ENCODE data around the gene TDRD9. TPM values are rescaled to one million over a fixed set of nuclear protein-coding genes. Genes with fewer than 3 reads are reported as not detected.

The TDRD9 gene
- total RNA-seq, 1 experiment from 2014 or later = 0.07 TPM

DNA sequence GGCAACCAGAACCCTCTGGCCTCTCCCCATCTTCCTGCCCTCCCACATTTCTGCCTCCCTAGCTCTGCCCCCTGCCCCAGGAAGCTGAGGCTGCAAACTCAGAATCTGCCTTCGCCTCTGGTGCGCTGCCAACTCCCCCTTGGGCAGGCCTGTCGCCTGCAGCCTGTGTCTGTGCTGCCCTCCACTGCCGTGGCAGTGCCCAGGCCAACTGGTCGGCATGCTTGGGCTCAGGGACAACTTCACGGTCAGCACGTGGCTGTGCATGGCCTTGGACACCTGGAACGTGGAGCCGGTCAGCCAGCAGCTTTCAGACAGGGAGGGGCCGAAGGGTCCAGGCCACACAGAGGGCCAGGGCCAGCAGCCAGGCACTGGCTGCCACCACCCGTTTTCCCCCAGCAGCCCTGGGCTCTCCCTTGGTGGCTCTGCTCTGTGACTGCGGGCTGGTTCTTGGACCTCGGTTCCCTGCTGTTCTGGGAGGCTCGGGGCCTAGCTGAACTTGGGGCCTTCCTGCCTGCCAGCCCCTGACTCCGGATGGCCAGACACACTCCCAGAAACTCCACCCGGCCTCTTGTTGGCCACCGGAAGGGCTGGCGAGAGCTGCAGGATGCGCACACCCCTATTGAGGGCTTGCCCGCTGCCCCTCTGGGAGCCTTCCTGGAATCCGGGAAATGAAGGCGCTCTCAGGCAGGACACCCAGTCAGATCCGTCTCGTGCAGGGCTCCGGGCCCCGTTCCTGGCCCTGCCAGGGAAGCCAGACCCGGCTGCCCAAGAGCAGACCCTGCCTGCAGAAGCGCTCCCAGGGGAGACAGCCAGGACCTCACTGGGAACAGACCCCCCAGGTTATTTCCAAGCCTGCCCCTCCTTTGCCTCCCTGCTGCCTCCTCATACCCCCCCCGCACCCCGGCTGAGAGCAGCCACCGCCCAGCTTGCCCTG is 46.7 kb upstream of the TDRD9 start:
- no peak overlapping the region for H3K4me3 ChIP-seq (ENCODE audit: low read length)
- DNase-seq (no peak), ATAC-seq (no peak)
- no peaks in the 10 kb centered on the region for H3K36me3 ChIP-seq (ENCODE audit: low read depth, low read length)
- no peaks in the 10 kb centered on the region for H3K27me3 ChIP-seq (ENCODE audit: low read length)
- no peaks in the 10 kb centered on the region for H3K9me2 ChIP-seq (replicated peaks; ENCODE audit: low read length)
- H3K4me1 ChIP-seq (ENCODE audit: insufficient read depth, low read length) = peaks cover 17% of the 10 kb centered on the region
- no peaks in the 10 kb centered on the region for H3K79me2 ChIP-seq (ENCODE audit: low read length)
- H3K9me3 ChIP-seq (ENCODE audit: low read length) = no peaks in the 10 kb centered on the region
- no TSS peak for BruUV-seq (replicated peaks)
- no peaks in the 10 kb centered on the region for H3F3A ChIP-seq (ENCODE audit: low read length, unreplicated experiment)
- no peak for TF ChIP-seq EZH2phosphoT487 (IDR thresholded peaks at IDR 0.05; ENCODE audit: borderline replicate concordance, low read length)
- TF ChIP-seq CTCF (conservative IDR thresholded peaks at IDR 0.05; ENCODE audit: low read depth, low read length) = no peak
- TF ChIP-seq EZH2 (IDR thresholded peaks at IDR 0.05; ENCODE audit: low read length, unreplicated experiment) = no peak
- H2AFZ ChIP-seq (ENCODE audit: low read length) = no peak overlapping the region
- ChIA-PET CTCF (no interaction called here), POLR2A (ENCODE audit: unreplicated experiment) (interaction anchor here (0.6 kb wide), 1 partner anchor 124 kb away, joined by 3 read pairs; no protein-coding TSS in a partner anchor)
- no peaks in the 10 kb centered on the region for H4K20me1 ChIP-seq (ENCODE audit: low read length)
- intact Hi-C loops (cut with micrococcal nuclease) = no loop called here
- H3K9ac ChIP-seq (ENCODE audit: low read length) = no peak overlapping the region
- H3K27ac ChIP-seq (ENCODE audit: low read length) = no peak overlapping the region
- no peak overlapping the region for H3K4me2 ChIP-seq (ENCODE audit: low read length)

DNA sequence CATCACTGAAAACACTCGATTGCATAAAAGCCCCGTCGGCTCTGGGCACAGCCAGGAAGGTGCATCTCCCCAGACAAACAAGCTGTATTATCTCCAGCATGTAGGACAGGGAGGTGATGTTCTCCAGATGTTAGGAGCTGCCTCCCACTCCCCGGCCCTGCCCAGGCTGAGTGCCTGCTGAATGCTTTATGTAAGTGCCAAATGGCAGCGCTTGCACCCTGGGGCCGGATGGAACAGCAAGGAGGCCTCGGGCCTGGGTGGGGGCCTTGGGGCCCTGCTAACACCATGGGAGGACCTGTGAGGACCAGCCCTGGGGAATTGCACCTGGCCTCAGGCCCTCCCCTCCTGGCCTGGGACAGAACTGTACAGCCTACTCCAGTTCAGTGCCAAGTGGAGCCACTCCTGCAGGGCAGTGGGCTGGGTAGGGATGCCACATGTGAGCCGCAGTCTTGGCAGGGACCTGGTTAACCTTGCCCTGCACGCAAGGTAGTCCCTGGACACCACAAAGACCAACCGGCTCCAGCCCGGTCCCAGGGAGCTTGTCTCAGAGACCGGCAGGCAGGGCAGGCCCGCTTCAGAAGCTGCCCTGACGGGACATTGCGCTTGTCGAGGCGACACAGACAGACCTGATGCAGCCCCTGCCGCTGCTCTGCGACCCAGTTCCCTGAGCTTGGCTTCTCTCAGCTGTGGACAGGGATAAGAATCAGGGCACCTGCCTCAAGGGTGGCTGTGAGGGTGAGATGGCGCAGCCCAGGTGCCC is 45.6 kb upstream of the TDRD9 start:
- Histone ChIP-seq H3K9me3 (ENCODE audit: low read length) (no peaks in the 10 kb centered on the region), H3K79me2 (ENCODE audit: low read length) (no peaks in the 10 kb centered on the region), H2AFZ (ENCODE audit: low read length) (no peak overlapping the region), H3K9ac (ENCODE audit: low read length) (no peak overlapping the region), H3K27me3 (ENCODE audit: low read length) (no peaks in the 10 kb centered on the region), H3K27ac (ENCODE audit: low read length) (no peak overlapping the region), H3K4me1 (ENCODE audit: insufficient read depth, low read length) (peaks cover 17% of the 10 kb centered on the region), H3K4me2 (ENCODE audit: low read length) (no peak overlapping the region), H4K20me1 (ENCODE audit: low read length) (no peaks in the 10 kb centered on the region), H3K4me3 (ENCODE audit: low read length) (no peak overlapping the region), H3F3A (ENCODE audit: low read length, unreplicated experiment) (no peaks in the 10 kb centered on the region), H3K36me3 (ENCODE audit: low read depth, low read length) (no peaks in the 10 kb centered on the region), H3K9me2 (replicated peaks; ENCODE audit: low read length) (no peaks in the 10 kb centered on the region)
- no peak for DNase-seq
- ChIA-PET CTCF (no interaction called here), POLR2A (ENCODE audit: unreplicated experiment) (no interaction called here)
- intact Hi-C loops (cut with micrococcal nuclease) = no loop called here
- TF ChIP-seq EZH2phosphoT487 (IDR thresholded peaks at IDR 0.05; ENCODE audit: borderline replicate concordance, low read length) (no peak), CTCF (conservative IDR thresholded peaks at IDR 0.05; ENCODE audit: low read depth, low read length) (no peak), EZH2 (IDR thresholded peaks at IDR 0.05; ENCODE audit: low read length, unreplicated experiment) (no peak)
- no peak for ATAC-seq
- no TSS peak for BruUV-seq (replicated peaks)

DNA sequence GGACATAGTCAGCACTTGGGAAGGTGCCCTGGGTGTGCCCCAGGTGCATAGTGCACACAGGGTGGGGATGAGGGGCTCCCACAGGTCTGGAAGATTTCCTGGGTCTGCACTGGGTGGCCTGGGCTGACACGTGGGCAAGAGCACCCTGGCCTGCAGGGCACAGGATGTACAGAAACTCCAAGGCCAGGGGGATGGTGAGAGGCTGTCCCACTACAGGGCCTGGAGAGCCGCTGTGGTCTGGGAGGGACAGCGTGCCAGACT is 45.1 kb upstream of the TDRD9 start:
- H3K4me1 ChIP-seq (ENCODE audit: insufficient read depth, low read length) = peaks cover 17% of the 10 kb centered on the region

More for the DNA sequence above, 45.1 kb upstream of the TDRD9 start:
- Histone ChIP-seq H4K20me1 (ENCODE audit: low read length) (no peaks in the 10 kb centered on the region), H3K4me3 (ENCODE audit: low read length) (no peak overlapping the region), H3K27ac (ENCODE audit: low read length) (no peak overlapping the region), H3K9me2 (replicated peaks; ENCODE audit: low read length) (no peaks in the 10 kb centered on the region), H3F3A (ENCODE audit: low read length, unreplicated experiment) (no peaks in the 10 kb centered on the region), H3K79me2 (ENCODE audit: low read length) (no peaks in the 10 kb centered on the region), H3K9ac (ENCODE audit: low read length) (no peak overlapping the region), H2AFZ (ENCODE audit: low read length) (no peak overlapping the region), H3K36me3 (ENCODE audit: low read depth, low read length) (no peaks in the 10 kb centered on the region), H3K9me3 (ENCODE audit: low read length) (no peaks in the 10 kb centered on the region), H3K4me2 (ENCODE audit: low read length) (no peak overlapping the region), H3K27me3 (ENCODE audit: low read length) (no peaks in the 10 kb centered on the region)
- intact Hi-C loops (cut with micrococcal nuclease) = no loop called here
- no peak for DNase-seq
- POLR2A ChIA-PET (ENCODE audit: unreplicated experiment) = interaction anchor here (0.6 kb wide), 1 partner anchor 72 kb away, joined by 3 read pairs; no protein-coding TSS in a partner anchor
- no peak for ATAC-seq
- no TSS peak for BruUV-seq (replicated peaks)
- CTCF ChIA-PET = no interaction called here
- TF ChIP-seq CTCF (conservative IDR thresholded peaks at IDR 0.05; ENCODE audit: low read depth, low read length) = no peak
- TF ChIP-seq EZH2phosphoT487 (IDR thresholded peaks at IDR 0.05; ENCODE audit: borderline replicate concordance, low read length) = no peak
- no peak for TF ChIP-seq EZH2 (IDR thresholded peaks at IDR 0.05; ENCODE audit: low read length, unreplicated experiment)
